ENCODE results near the gene BANF2. TPM values are rescaled to one million over a fixed set of nuclear protein-coding genes. Genes with fewer than 3 reads are reported as not detected.

BANF2 gene
- total and polyA plus RNA-seq, 2 of the 13 experiments (the other 11 are each of a cell fraction or from before 2014, with no cell fraction given): 0.35 TPM; not detected in 1

- TF ChIP-seq ELK4 (CRISPR knock-in tag; IDR thresholded peaks at IDR 0.05; ENCODE audit: borderline replicate concordance) (no peak), ZNF567 (CRISPR knock-in tag; IDR thresholded peaks at IDR 0.05; ENCODE audit: borderline replicate concordance) (peak; percentile 85), SRSF1 (optimal IDR thresholded peaks at IDR 0.05; ENCODE audit: low read depth, low read length) (no peak), HDAC1 (CRISPR knock-in tag; IDR thresholded peaks at IDR 0.05) (peak; percentile 92), ZNF331 (CRISPR knock-in tag; IDR thresholded peaks at IDR 0.05) (peak; percentile 89), ZNF737 (CRISPR knock-in tag; IDR thresholded peaks at IDR 0.05; ENCODE audit: borderline replicate concordance) (no peak), ZNF441 (CRISPR knock-in tag; IDR thresholded peaks at IDR 0.05; ENCODE audit: borderline replicate concordance) (peak; percentile 96), PRDM4 (CRISPR knock-in tag; IDR thresholded peaks at IDR 0.05; ENCODE audit: borderline replicate concordance) (no peak), ZNF138 (CRISPR knock-in tag; IDR thresholded peaks at IDR 0.05; ENCODE audit: low read depth) (peak; percentile 91), ZNF280B (CRISPR knock-in tag; IDR thresholded peaks at IDR 0.05; ENCODE audit: borderline replicate concordance) (peak; percentile 91), CHD4 (IDR thresholded peaks at IDR 0.05; ENCODE audit: borderline replicate concordance, low read length) (no peak), ZNF501 (CRISPR knock-in tag; IDR thresholded peaks at IDR 0.05) (peak; percentile 98), EZH2 (conservative IDR thresholded peaks at IDR 0.05; ENCODE audit: low read depth, low read length) (no peak), KDM2A (CRISPR knock-in tag; IDR thresholded peaks at IDR 0.05; ENCODE audit: borderline replicate concordance, low read depth) (peak; percentile 94), ZNF768 (CRISPR knock-in tag; IDR thresholded peaks at IDR 0.05) (peak; percentile 82), ZNF451 (CRISPR knock-in tag; IDR thresholded peaks at IDR 0.05) (peak; percentile 79; the same call in 1 of the 2 replicates), FOXO1 (CRISPR knock-in tag; IDR thresholded peaks at IDR 0.05) (peak; percentile 87), ZNF619 (CRISPR knock-in tag; IDR thresholded peaks at IDR 0.05) (peak; percentile 96), ZNF251 (CRISPR knock-in tag; IDR thresholded peaks at IDR 0.05) (peak; percentile 79; the same call in 1 of the 2 replicates), PRMT3 (CRISPR knock-in tag; IDR thresholded peaks at IDR 0.05; ENCODE audit: borderline replicate concordance, low read depth) (no peak), ZNF234 (CRISPR knock-in tag; conservative IDR thresholded peaks at IDR 0.05) (0 out of 2 replicates have a peak, but pooled peaks have one; percentile 57), ZNF546 (CRISPR knock-in tag; conservative IDR thresholded peaks at IDR 0.05) (peak; percentile 88; the same call in 1 of the 2 replicates), SMAD9 (CRISPR knock-in tag; IDR thresholded peaks at IDR 0.05) (0 out of 2 replicates have a peak, but pooled peaks have one; percentile 30), ZNF570 (CRISPR knock-in tag; IDR thresholded peaks at IDR 0.05; ENCODE audit: borderline replicate concordance) (no peak), ZNF83 (CRISPR knock-in tag; IDR thresholded peaks at IDR 0.05; ENCODE audit: borderline replicate concordance) (peak; percentile 82)
Observed at GRCh38 chr20:17682103-17682888, 17.5 kb upstream of the BANF2 start, which contains the start of gene RRBP1 (continued).

Data from HepG2 (cell line).